Measurements from ENCODE around the gene KCNH4. TPM values are rescaled to one million over a fixed set of nuclear protein-coding genes. Genes with fewer than 3 reads are reported as not detected.

The KCNH4 gene
- total and polyA plus RNA-seq, 2 of the 13 experiments (the other 11 are each of a cell fraction or from before 2014, with no cell fraction given) = 0.01 to 0.09 TPM

DNA sequence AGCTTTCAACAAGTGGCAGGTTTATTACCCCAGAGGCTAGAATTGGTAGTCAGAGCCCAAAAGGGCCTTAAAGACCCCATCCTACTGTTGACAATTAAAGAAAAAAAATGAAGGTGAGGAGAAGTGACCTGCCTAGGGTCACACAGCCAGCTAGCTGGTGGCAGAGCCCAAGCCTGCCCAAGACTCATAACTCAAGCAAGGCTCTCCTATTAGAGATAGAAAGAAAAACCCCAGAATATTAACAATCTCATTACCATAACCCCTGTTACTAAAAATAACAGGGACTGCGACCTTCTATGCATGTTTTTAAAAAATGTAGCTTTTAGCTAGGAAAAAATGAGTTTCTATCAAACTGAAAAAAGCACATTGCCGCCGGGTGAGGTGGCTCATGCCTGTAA, 44.3 kb downstream of the KCNH4 start (continued):
- TF ChIP-seq MTA1 (CRISPR knock-in tag; IDR thresholded peaks at IDR 0.05; ENCODE audit: borderline replicate concordance) (no peak), RAD51 (IDR thresholded peaks at IDR 0.05; ENCODE audit: borderline replicate concordance) (no peak), ZNF816 (CRISPR knock-in tag; IDR thresholded peaks at IDR 0.05; ENCODE audit: borderline replicate concordance) (no peak)
- TF ChIP-seq, protein P1, sequence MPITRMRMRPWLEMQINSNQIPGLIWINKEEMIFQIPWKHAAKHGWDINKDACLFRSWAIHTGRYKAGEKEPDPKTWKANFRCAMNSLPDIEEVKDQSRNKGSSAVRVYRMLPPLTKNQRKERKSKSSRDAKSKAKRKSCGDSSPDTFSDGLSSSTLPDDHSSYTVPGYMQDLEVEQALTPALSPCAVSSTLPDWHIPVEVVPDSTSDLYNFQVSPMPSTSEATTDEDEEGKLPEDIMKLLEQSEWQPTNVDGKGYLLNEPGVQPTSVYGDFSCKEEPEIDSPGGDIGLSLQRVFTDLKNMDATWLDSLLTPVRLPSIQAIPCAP (CRISPR knock-in tag; IDR thresholded peaks at IDR 0.05; ENCODE audit: low read depth) = no peak

DNA sequence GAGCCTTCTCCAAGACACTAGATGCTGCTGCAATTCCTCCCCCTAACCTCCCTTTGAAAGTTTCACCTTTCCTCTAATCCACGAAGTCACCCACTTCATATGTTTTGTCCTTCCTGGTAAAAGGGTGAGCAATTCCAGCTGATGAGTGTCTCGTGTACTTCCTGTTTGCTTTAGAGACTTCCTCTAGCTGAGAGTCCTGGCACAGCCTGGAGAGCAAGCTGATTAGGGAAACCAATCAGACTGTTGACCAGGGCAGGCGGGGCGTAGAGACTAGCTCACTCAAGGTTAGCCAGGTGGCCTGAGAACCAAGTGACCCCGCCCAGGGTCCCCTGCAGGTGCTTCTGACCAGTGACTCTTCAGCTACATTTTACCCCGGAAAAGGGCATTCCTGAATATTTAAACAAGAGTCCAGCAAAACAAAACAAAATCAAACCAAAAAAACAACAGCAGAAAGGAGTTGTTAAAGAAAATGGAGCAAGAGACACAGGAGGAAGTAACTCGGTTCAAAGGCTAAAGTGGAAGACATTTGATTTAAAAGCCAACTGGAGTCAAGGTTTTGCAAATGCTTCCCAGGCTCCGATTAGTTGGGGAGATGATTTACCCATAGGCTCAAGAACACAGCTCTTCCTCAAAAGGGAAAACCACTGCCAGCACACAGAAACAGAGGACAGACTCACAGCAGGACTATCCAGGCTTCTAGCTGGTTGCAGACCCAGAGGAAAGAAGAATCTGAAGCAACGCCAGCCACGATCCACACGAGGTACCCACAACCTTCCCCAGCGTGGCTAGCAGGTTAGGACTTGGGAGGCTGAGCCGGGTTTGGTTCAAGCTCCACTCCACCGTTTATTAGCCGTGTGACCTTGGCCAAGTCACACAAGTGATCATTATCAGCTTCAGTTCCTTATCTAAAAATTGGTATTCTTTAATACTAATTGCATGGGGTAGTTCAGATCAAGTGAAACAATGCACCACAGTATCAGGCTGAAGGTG, 45.0 kb downstream of the KCNH4 start:
- H3K36me3 ChIP-seq (replicated peaks in 1 of 2; ENCODE audit: control insufficient read depth in 1 of 2, insufficient read depth in 2 of 2, low read length in 2 of 2) = peaks cover 3 to 47% of the 10 kb centered on the region in 2 experiments
- intact Hi-C loops (cut with micrococcal nuclease; ENCODE audit: unreplicated experiment) (no loop called here), in situ Hi-C loops (cut with HindIII; ENCODE audit: extremely low pct_ligation_motif_present, low pct_unique_long_range_greater_than_20kb) (no loop called here)
- H3K79me2 ChIP-seq (ENCODE audit: insufficient read depth, low read length) = peaks cover 77% of the 10 kb centered on the region
- H3K27ac ChIP-seq (ENCODE audit: extremely low read length, insufficient read depth, low read length) = peak overlapping the region; percentile 56
- no peak overlapping the region for H2AFZ ChIP-seq (ENCODE audit: low read length)
- H3K27me3 ChIP-seq (ENCODE audit: control insufficient read depth in 1 of 2, insufficient read depth in 2 of 2, low read length in 2 of 2) = no peaks in the 10 kb centered on the region
- no peaks in the 10 kb centered on the region for H3K9me3 ChIP-seq (ENCODE audit: low read length)
- ChIA-PET POLR2A (interaction anchor here (0.8 to 1.8 kb wide), 7 partner anchors 9 to 48 kb away, joined by 3 to 14 read pairs (median 6); partner anchors contain the start of genes DHX58, KAT2A and KCNH4), CTCF (ENCODE audit: low intra/inter-chr PET ratio, low total read pairs) (interaction anchor here (0.7 kb wide), 1 partner anchor 111 kb away, joined by 4 read pairs; no protein-coding TSS in a partner anchor)
- peak; percentile 95 for ATAC-seq
- WGBS (ENCODE audit: low lambda C conversion rate) = 56% methylated on average over 15 of the region's 15 CpGs
- peak; percentile 91 for DNase-seq (ENCODE audit: low spot score)
- peak; percentile 98 for FAIRE-seq
- peak overlapping the region; percentile 26 for H3K4me2 ChIP-seq (ENCODE audit: low read depth, low read length)
- H3K4me1 ChIP-seq (ENCODE audit: insufficient read depth, low read length) = peaks cover 49% of the 10 kb centered on the region
- H3K4me3 ChIP-seq (replicated peaks in 1 of 3; ENCODE audit: insufficient read depth in 1 of 3, low read depth in 2 of 3, low read length in 3 of 3) = no peak overlapping the region; a peak in 1 of 6 replicates
- H4K20me1 ChIP-seq (ENCODE audit: insufficient read depth, low read length) = peaks cover 3% of the 10 kb centered on the region
- no TSS peak for BruUV-seq (replicated peaks)
- H3K9ac ChIP-seq (ENCODE audit: insufficient read depth, low read depth, low read length) = peak overlapping the region; percentile 16
- no peak for TF ChIP-seq ZNF615 (CRISPR knock-in tag; IDR thresholded peaks at IDR 0.05; ENCODE audit: borderline replicate concordance)
- no peak for TF ChIP-seq AHR (CRISPR knock-in tag; IDR thresholded peaks at IDR 0.05)
- TF ChIP-seq SIX4 (CRISPR knock-in tag; IDR thresholded peaks at IDR 0.05) = peak; percentile 24; the same call in 1 of the 2 replicates
- TF ChIP-seq, protein P2, sequence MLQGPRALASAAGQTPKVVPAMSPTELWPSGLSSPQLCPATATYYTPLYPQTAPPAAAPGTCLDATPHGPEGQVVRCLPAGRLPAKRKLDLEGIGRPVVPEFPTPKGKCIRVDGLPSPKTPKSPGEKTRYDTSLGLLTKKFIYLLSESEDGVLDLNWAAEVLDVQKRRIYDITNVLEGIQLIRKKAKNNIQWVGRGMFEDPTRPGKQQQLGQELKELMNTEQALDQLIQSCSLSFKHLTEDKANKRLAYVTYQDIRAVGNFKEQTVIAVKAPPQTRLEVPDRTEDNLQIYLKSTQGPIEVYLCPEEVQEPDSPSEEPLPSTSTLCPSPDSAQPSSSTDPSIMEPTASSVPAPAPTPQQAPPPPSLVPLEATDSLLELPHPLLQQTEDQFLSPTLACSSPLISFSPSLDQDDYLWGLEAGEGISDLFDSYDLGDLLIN (CRISPR knock-in tag; IDR thresholded peaks at IDR 0.05; ENCODE audit: borderline replicate concordance) = no peak
- no peak for TF ChIP-seq ZNF230 (CRISPR knock-in tag; IDR thresholded peaks at IDR 0.05)
- no peak for TF ChIP-seq ZNF777 (CRISPR knock-in tag; IDR thresholded peaks at IDR 0.05)
- TF ChIP-seq ZNF567 (CRISPR knock-in tag; IDR thresholded peaks at IDR 0.05; ENCODE audit: borderline replicate concordance) = peak; percentile 44; the same call in 1 of the 2 replicates
- TF ChIP-seq, protein P3, sequence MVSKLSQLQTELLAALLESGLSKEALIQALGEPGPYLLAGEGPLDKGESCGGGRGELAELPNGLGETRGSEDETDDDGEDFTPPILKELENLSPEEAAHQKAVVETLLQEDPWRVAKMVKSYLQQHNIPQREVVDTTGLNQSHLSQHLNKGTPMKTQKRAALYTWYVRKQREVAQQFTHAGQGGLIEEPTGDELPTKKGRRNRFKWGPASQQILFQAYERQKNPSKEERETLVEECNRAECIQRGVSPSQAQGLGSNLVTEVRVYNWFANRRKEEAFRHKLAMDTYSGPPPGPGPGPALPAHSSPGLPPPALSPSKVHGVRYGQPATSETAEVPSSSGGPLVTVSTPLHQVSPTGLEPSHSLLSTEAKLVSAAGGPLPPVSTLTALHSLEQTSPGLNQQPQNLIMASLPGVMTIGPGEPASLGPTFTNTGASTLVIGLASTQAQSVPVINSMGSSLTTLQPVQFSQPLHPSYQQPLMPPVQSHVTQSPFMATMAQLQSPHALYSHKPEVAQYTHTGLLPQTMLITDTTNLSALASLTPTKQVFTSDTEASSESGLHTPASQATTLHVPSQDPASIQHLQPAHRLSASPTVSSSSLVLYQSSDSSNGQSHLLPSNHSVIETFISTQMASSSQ (IDR thresholded peaks at IDR 0.05; ENCODE audit: low read depth) = no peak
- TF ChIP-seq, protein P3 (CRISPR knock-in tag; IDR thresholded peaks at IDR 0.05; ENCODE audit: borderline replicate concordance) = no peak
- TF ChIP-seq ZNF670 (CRISPR knock-in tag; IDR thresholded peaks at IDR 0.05; ENCODE audit: borderline replicate concordance) = no peak
- no peak for TF ChIP-seq HCFC1 (IDR thresholded peaks at IDR 0.05; ENCODE audit: low read depth, low read length)
- TF ChIP-seq SAP130 (CRISPR knock-in tag; IDR thresholded peaks at IDR 0.05; ENCODE audit: low read depth) = peak; percentile 98

Data from HepG2 (cell line).